Ishikawa (cell line): ENCODE data around the gene GSG1L2.

Experiments
- CEBPB ChIP-seq: IDR thresholded peaks from 2 replicates; pipeline ENCODE4 v1.6.1; 2012
- CREB1 ChIP-seq: IDR thresholded peaks from 2 replicates; pipeline ENCODE4 v1.6.1; 2012; ENCODE audit warnings: low read depth
- EGR1 ChIP-seq: IDR thresholded peaks from 2 replicates; pipeline ENCODE4 v1.6.1; 2012
- MAX ChIP-seq: IDR thresholded peaks from 2 replicates; pipeline ENCODE4 v1.6.1; 2012
- NFIC ChIP-seq: IDR thresholded peaks from 2 replicates; pipeline ENCODE4 v1.6.1; 2012
- TAF1 ChIP-seq: IDR thresholded peaks from 2 replicates; pipeline ENCODE4 v1.6.1; 2012; ENCODE audit warnings: low read depth, mild to moderate bottlenecking
- TCF12 ChIP-seq: IDR thresholded peaks from 2 replicates; pipeline ENCODE4 v1.6.1; 2012; ENCODE audit warnings: low read depth
- USF1 ChIP-seq: IDR thresholded peaks from 2 replicates; pipeline ENCODE4 v1.6.1; 2012
- YY1 ChIP-seq: IDR thresholded peaks from 2 replicates; pipeline ENCODE4 v1.6.1; 2012; ENCODE audit warnings: low read depth

GRCh38 chr17:9784544-9784943 lies 37.3 kb downstream of the GSG1L2 start:
- TF ChIP-seq TAF1 (no peak), YY1 (no peak), USF1 (no peak), EGR1 (no peak), MAX (no peak), CEBPB (no peak), CREB1 (no peak), NFIC (no peak), TCF12 (no peak)
